Measurements from ENCODE around the gene SETBP1.
A peak's percentile ranks its signal among the peaks of the same experiment; 100 is the strongest.

The SETBP1 gene

GRCh38 chr18:44754567-44754966 lies 73.9 kb downstream of the SETBP1 start:
- no peak for TF ChIP-seq CTCF (IDR thresholded peaks at IDR 0.05; ENCODE audit: insufficient read depth, low read length, poor library complexity, severe bottlenecking)
- Histone ChIP-seq H3K27me3 (replicated peaks; ENCODE audit: control insufficient read depth, insufficient read depth, low read length) (no peaks in the 10 kb centered on the region), H3K36me3 (ENCODE audit: control insufficient read depth, insufficient read depth, low read length) (no peaks in the 10 kb centered on the region), H3K4me3 (replicated peaks; ENCODE audit: low read depth, low read length) (no peak overlapping the region)
- DNase-seq (ENCODE audit: extremely low read depth, insufficient read length): no peak

- Histone ChIP-seq H3K36me3 (ENCODE audit: control insufficient read depth, insufficient read depth, low read length) (no peaks in the 10 kb centered on the region), H3K27me3 (replicated peaks; ENCODE audit: control insufficient read depth, insufficient read depth, low read length) (no peaks in the 10 kb centered on the region), H3K4me3 (replicated peaks; ENCODE audit: low read depth, low read length) (no peak overlapping the region; the same call in 1 of the 2 replicates)
- DNase-seq (ENCODE audit: extremely low read depth, insufficient read length): peak; percentile 81
- TF ChIP-seq CTCF (IDR thresholded peaks at IDR 0.05; ENCODE audit: insufficient read depth, low read length, poor library complexity, severe bottlenecking): no peak
These were observed 78.4 kb downstream of the SETBP1 start for GRCh38 chr18:44758861-44759631.

GRCh38 chr18:44759925-44760342 lies 79.2 kb downstream of the SETBP1 start:
- TF ChIP-seq CTCF (IDR thresholded peaks at IDR 0.05; ENCODE audit: insufficient read depth, low read length, poor library complexity, severe bottlenecking): no peak
- Histone ChIP-seq H3K36me3 (ENCODE audit: control insufficient read depth, insufficient read depth, low read length) (no peaks in the 10 kb centered on the region), H3K27me3 (replicated peaks; ENCODE audit: control insufficient read depth, insufficient read depth, low read length) (no peaks in the 10 kb centered on the region), H3K4me3 (replicated peaks; ENCODE audit: low read depth, low read length) (no peak overlapping the region)
- DNase-seq (ENCODE audit: extremely low read depth, insufficient read length): peak; percentile 39

- DNase-seq (ENCODE audit: extremely low read depth, insufficient read length): no peak
- no peak for TF ChIP-seq CTCF (IDR thresholded peaks at IDR 0.05; ENCODE audit: insufficient read depth, low read length, poor library complexity, severe bottlenecking)
- H3K27me3 ChIP-seq (replicated peaks; ENCODE audit: control insufficient read depth, insufficient read depth, low read length): no peaks in the 10 kb centered on the region
- no peak overlapping the region for H3K4me3 ChIP-seq (replicated peaks; ENCODE audit: low read depth, low read length)
- no peaks in the 10 kb centered on the region for H3K36me3 ChIP-seq (ENCODE audit: control insufficient read depth, insufficient read depth, low read length)
These were observed 81.1 kb downstream of the SETBP1 start for GRCh38 chr18:44761812-44762211.

- no peaks in the 10 kb centered on the region for H3K27me3 ChIP-seq (replicated peaks; ENCODE audit: control insufficient read depth, insufficient read depth, low read length)
- no peak overlapping the region for H3K4me3 ChIP-seq (replicated peaks; ENCODE audit: low read depth, low read length)
- DNase-seq (ENCODE audit: extremely low read depth, insufficient read length): no peak
- no peaks in the 10 kb centered on the region for H3K36me3 ChIP-seq (ENCODE audit: control insufficient read depth, insufficient read depth, low read length)
- no peak for TF ChIP-seq CTCF (IDR thresholded peaks at IDR 0.05; ENCODE audit: insufficient read depth, low read length, poor library complexity, severe bottlenecking)
These were observed 82.6 kb downstream of the SETBP1 start for GRCh38 chr18:44763327-44763726.
